Cardiac septum (tissue), 1 donor: ENCODE results near the gene COL5A3. TPM values are rescaled to one million over a fixed set of nuclear protein-coding genes. Genes with fewer than 3 reads are reported as not detected.

Source experiments
- DNase-seq: peaks from one replicate; pipeline ENCODE4 v3.0.0-alpha.2; 2020; ENCODE audit warnings: low spot score
- intact Hi-C: fragments of 100-400 bp; cut with DNase I; formaldehyde crosslinking; loops from one replicate; pipeline ENCODE4 v1.14.0; 2022
- microRNA-seq: library from miRNA; unstranded; fragments of <30 nt; microRNA quantifications from one replicate; pipeline ENCODE4 v1.2.0, GENCODE V29; 2020
- total RNA-seq: library from RNA; stranded (reverse); fragmentation: NEBNext Ultra II Directional; extraction: Animal tissue kit (Norgen Biotek cat#: 25700); gene quantifications from one replicate; pipeline ENCODE4 v1.2.1, GENCODE V29; 2021
- donor health status: DM: no; HTN: no; CAD: no.

The COL5A3 gene
- total RNA-seq, 1 donor from 2014 or later = 8.9 TPM

GRCh38 chr19:9916719-9917118 lies 93.6 kb downstream of the COL5A3 start:
- no peak for DNase-seq
- intact Hi-C loops = no loop called here

- no peak for DNase-seq
- intact Hi-C loops = no loop called here
Measured at GRCh38 chr19:9914315-9915207, 95.7 kb downstream of the COL5A3 start.

- intact Hi-C loops = no loop called here
- DNase-seq = no peak
Measured at GRCh38 chr19:9914001-9914314, 96.3 kb downstream of the COL5A3 start.

- no peak for DNase-seq
- intact Hi-C loops = no loop called here
Measured at GRCh38 chr19:9913237-9914000, 96.9 kb downstream of the COL5A3 start.

- intact Hi-C loops = no loop called here
- DNase-seq = no peak
Measured at GRCh38 chr19:9912551-9913236, 97.6 kb downstream of the COL5A3 start.

- intact Hi-C loops = no loop called here
- DNase-seq = no peak
Measured at GRCh38 chr19:9911524-9912185, 98.6 kb downstream of the COL5A3 start.

GRCh38 chr19:9910625-9911024 lies 99.7 kb downstream of the COL5A3 start:
- intact Hi-C loops = no loop called here

More at GRCh38 chr19:9910625-9911024, 99.7 kb downstream of the COL5A3 start:
- DNase-seq = no peak

Small RNAs within 50 kb of the gene (microRNA-seq; reads per million reads assigned to microRNA genes)
- gene MIR5589 = not detected

Other genes starting within 250 kb of the COL5A3 start
- gene ZNF846, start 241.8 kb downstream of the COL5A3 start, total RNA-seq = 10.5 TPM
- gene FBXL12, start 191.4 kb downstream of the COL5A3 start, total RNA-seq = 17.0 TPM
- gene UBL5, start 182.6 kb downstream of the COL5A3 start, total RNA-seq = 422 TPM
- 93.5 TPM for gene PIN1, start 175.2 kb downstream of the COL5A3 start, total RNA-seq
- 4.1 TPM for gene OLFM2, start 74.0 kb downstream of the COL5A3 start, total RNA-seq
- gene RDH8, start 3.0 kb upstream of the COL5A3 start, total RNA-seq = not detected
- 9.4 TPM for gene SHFL, start 75.8 kb upstream of the COL5A3 start, total RNA-seq
- gene ANGPTL6, start 92.2 kb upstream of the COL5A3 start, total RNA-seq = 0.19 TPM
- 29.5 TPM for gene PPAN, start 95.9 kb upstream of the COL5A3 start, total RNA-seq
- gene P2RY11, start 101.2 kb upstream of the COL5A3 start, total RNA-seq = 10.0 TPM
- 126 TPM for gene EIF3G, start 109.4 kb upstream of the COL5A3 start, total RNA-seq
- gene DNMT1, start 184.4 kb upstream of the COL5A3 start, total RNA-seq = 27.3 TPM
- 3.6 TPM for gene S1PR2, start 220.8 kb upstream of the COL5A3 start, total RNA-seq
- 71.8 TPM for gene MRPL4, start 241.7 kb upstream of the COL5A3 start, total RNA-seq